HEK293T (cell line): Measurements from ENCODE around the gene SUN5.

ENCODE experiments used
- BHLHE40 ChIP-seq: fragments of 450-650 bp; IDR thresholded peaks from 2 replicates; pipeline ENCODE4 v1.6.1; 2016; ENCODE audit warnings: mild to moderate bottlenecking, moderate library complexity, borderline replicate concordance
- CTBP1 ChIP-seq: fragments of 450-650 bp; IDR thresholded peaks from 2 replicates; pipeline ENCODE4 v1.6.1; 2016; ENCODE audit warnings: borderline replicate concordance
- FOXK2 ChIP-seq: fragments of 450-650 bp; IDR thresholded peaks from 2 replicates; pipeline ENCODE4 v1.6.1; 2016; ENCODE audit warnings: mild to moderate bottlenecking
- FOXM1 ChIP-seq: fragments of 450-650 bp; IDR thresholded peaks from 2 replicates; pipeline ENCODE4 v1.6.1; 2017; ENCODE audit warnings: mild to moderate bottlenecking, borderline replicate concordance
- HDGF ChIP-seq: fragments of 450-650 bp; IDR thresholded peaks from 2 replicates; pipeline ENCODE4 v1.6.1; 2017; ENCODE audit warnings: antibody characterized with exemption, borderline replicate concordance
- L3MBTL2 ChIP-seq: fragments of 450-650 bp; conservative IDR thresholded peaks from 2 replicates; pipeline ENCODE4 v1.6.1; 2016; ENCODE audit warnings: mild to moderate bottlenecking
- LEF1 ChIP-seq: fragments of 450-650 bp; IDR thresholded peaks from 2 replicates; pipeline ENCODE4 v1.6.1; 2017; ENCODE audit warnings: mild to moderate bottlenecking, borderline replicate concordance
- NFRKB ChIP-seq: fragments of 450-650 bp; IDR thresholded peaks from 2 replicates; pipeline ENCODE4 v1.6.1; 2016; ENCODE audit warnings: mild to moderate bottlenecking, moderate library complexity
- SP1 ChIP-seq: fragments of 450-650 bp; IDR thresholded peaks from 2 replicates; pipeline ENCODE4 v1.6.1; 2017
- SUZ12 ChIP-seq: fragments of 450-650 bp; IDR thresholded peaks from 2 replicates; pipeline ENCODE4 v1.6.1; 2016; ENCODE audit warnings: mild to moderate bottlenecking
- TARDBP ChIP-seq: fragments of 450-650 bp; IDR thresholded peaks from 2 replicates; pipeline ENCODE4 v1.6.1; 2016
- TF ChIP-seq, protein P1 (sequence below): fragments of 450-650 bp; IDR thresholded peaks from 2 replicates; pipeline ENCODE4 v1.6.1; 2016

DNA sequence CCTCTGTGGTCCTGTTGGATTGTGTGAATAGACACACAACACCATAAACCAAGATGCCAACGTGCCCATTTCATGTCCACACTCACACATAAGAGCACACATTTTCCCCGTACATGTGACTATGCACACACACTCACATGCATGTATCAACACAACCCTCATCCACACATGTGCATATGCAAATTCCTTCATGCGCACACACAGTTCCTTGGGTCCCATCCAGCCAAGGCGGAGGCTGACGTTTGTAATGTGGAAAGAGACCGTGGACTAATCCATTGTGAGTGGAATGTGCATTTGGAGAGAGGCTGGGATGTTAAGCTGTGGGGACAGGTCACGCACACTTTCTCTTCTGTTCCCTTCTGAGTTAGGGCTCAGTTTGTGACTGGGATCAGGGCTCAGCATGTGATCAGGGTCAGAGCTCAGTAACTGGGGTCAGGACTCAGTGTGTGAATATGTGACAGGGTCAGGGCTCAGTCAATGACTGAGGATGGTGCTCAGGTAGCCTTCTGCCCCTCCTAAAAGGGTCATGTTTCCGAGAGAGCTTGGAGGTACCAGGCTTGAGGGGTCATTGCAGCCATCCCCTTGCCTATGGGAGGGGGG, 2.6 kb upstream of the SUN5 start:
- no peak for TF ChIP-seq FOXM1
- no peak for TF ChIP-seq SP1
- no peak for TF ChIP-seq BHLHE40
- no peak for TF ChIP-seq LEF1
- no peak for TF ChIP-seq HDGF
- no peak for TF ChIP-seq NFRKB
- no peak for TF ChIP-seq FOXK2
- TF ChIP-seq TARDBP: no peak
- no peak for TF ChIP-seq SUZ12
- TF ChIP-seq, protein P1, sequence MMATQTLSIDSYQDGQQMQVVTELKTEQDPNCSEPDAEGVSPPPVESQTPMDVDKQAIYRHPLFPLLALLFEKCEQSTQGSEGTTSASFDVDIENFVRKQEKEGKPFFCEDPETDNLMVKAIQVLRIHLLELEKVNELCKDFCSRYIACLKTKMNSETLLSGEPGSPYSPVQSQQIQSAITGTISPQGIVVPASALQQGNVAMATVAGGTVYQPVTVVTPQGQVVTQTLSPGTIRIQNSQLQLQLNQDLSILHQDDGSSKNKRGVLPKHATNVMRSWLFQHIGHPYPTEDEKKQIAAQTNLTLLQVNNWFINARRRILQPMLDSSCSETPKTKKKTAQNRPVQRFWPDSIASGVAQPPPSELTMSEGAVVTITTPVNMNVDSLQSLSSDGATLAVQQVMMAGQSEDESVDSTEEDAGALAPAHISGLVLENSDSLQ: no peak
- TF ChIP-seq L3MBTL2: no peak
- TF ChIP-seq CTBP1: no peak
